HepG2 (cell line): ENCODE results near the gene KCTD16. TPM values are rescaled to one million over a fixed set of nuclear protein-coding genes. Genes with fewer than 3 reads are reported as not detected.

Source experiments
- ATAC-seq: fragments of 200-7000 bp; cut with Tn5 transposase; 3 replicates; pipeline ENCODE4 v1.9.1; 2020; ENCODE audit warnings: mild to moderate bottlenecking, moderate library complexity
- BruUV-seq: library from RNA; stranded (reverse); fragments of 400-500 nt; replicated peaks from 2 replicates; lab custom pipeline; 2021; lab: Mats Ljungman, UMichigan
- CTCF ChIA-PET: fragments of 300-600 bp; formaldehyde crosslinking; extraction: SDS; loops from one replicate; lab custom pipeline; 2021; ENCODE audit warnings: low total read pairs, inconsistent platforms, low intra/inter-chr PET ratio; lab: Yijun Ruan, JAX
- POLR2A ChIA-PET: fragments of 350-600 bp; sonication (Branson Sonifier 250); formaldehyde crosslinking; loops from one replicate; lab custom pipeline; 2020; ENCODE audit warnings: antibody characterized with exemption, inconsistent platforms; lab: Yijun Ruan, JAX
- DNase-seq: peaks from one replicate; pipeline ENCODE4 v3.0.0-alpha.2; 2015; ENCODE audit warnings: low spot score
- FAIRE-seq: peaks from 3 replicates; lab custom pipeline; 2011; peaks lifted over from hg19 to GRCh38; lab: Jason Lieb, UNC
- H2AFZ ChIP-seq: one replicate; pipeline ENCODE4 v1.6.1; 2011; ENCODE audit warnings: low read length, inconsistent platforms
- H3K27ac ChIP-seq: fragments of 300-600 bp; 3 replicates; pipeline ENCODE4 v1.8.0; 2011; ENCODE audit warnings: mixed run types, mild to moderate bottlenecking, mixed read lengths, low read length, inconsistent platforms; ENCODE audit not compliant: insufficient read depth; ENCODE audit errors: extremely low read length
- H3K27me3 ChIP-seq, 2 experiments: fragments of 200-600 bp in 1 of 2; 2 replicates in 1 of 2; 3 replicates in 1 of 2; pipeline versions ENCODE4 v1.6.0 to v1.8.0; 2011; ENCODE audit warnings: low read length in 2 of 2, mild to moderate bottlenecking in 2 of 2, moderate library complexity in 2 of 2, inconsistent platforms in 1 of 2; ENCODE audit not compliant: insufficient read depth in 2 of 2, control insufficient read depth in 1 of 2
- H3K36me3 ChIP-seq, 2 experiments: fragments of 200-600 bp in 1 of 2; replicated peaks in 1 of 2; 2 replicates in 1 of 2; 3 replicates in 1 of 2; pipeline versions ENCODE4 v1.5.1 to v1.8.0; 2011; ENCODE audit warnings: low read length in 2 of 2, inconsistent platforms in 1 of 2; ENCODE audit not compliant: insufficient read depth in 2 of 2, control insufficient read depth in 1 of 2
- H3K4me1 ChIP-seq: 2 replicates; pipeline ENCODE4 v1.5.1; 2012; ENCODE audit warnings: low read length, inconsistent platforms; ENCODE audit not compliant: insufficient read depth
- H3K4me2 ChIP-seq: 2 replicates; pipeline ENCODE4 v1.6.0; 2011; ENCODE audit warnings: low read depth, low read length, inconsistent platforms
- H3K4me3 ChIP-seq, 3 experiments: fragments of 200-600 bp in 1 of 3; sonication (generic), shearing (Covaris generic) in 1 of 3; replicated peaks in 1 of 3; 2 replicates each; pipeline ENCODE4 v1.5.1; 2011 to 2016; ENCODE audit warnings: low read length in 3 of 3, inconsistent platforms in 2 of 3, low read depth in 2 of 3, mild to moderate bottlenecking in 2 of 3, control low read depth in 1 of 3, mixed read lengths in 1 of 3; ENCODE audit not compliant: insufficient read depth in 1 of 3
- H3K79me2 ChIP-seq: one replicate; pipeline ENCODE4 v1.6.1; 2011; ENCODE audit warnings: low read length, inconsistent platforms; ENCODE audit not compliant: insufficient read depth
- H3K9ac ChIP-seq: 2 replicates; pipeline ENCODE4 v1.6.0; 2011; ENCODE audit warnings: mild to moderate bottlenecking, low read depth, low read length, inconsistent platforms; ENCODE audit not compliant: insufficient read depth
- H3K9me3 ChIP-seq: 2 replicates; pipeline ENCODE4 v1.5.1; 2012; ENCODE audit warnings: mild to moderate bottlenecking, low read length
- H4K20me1 ChIP-seq: 2 replicates; pipeline ENCODE4 v1.6.0; 2011; ENCODE audit warnings: inconsistent platforms, mild to moderate bottlenecking, low read length, moderate library complexity; ENCODE audit not compliant: insufficient read depth
- EP300 ChIP-seq, 3 experiments: sonication (generic) in 1 of 3; formaldehyde crosslinking in 1 of 3; IDR thresholded peaks; 2 replicates each; pipeline versions ENCODE4 v1.5.1 to v1.6.1; 2011 to 2020; ENCODE audit warnings: low read depth in 2 of 3, low read length in 2 of 3, borderline replicate concordance in 1 of 3, improper control_type of control experiment in 1 of 3, mild to moderate bottlenecking in 1 of 3, missing genetic modification reagents in 1 of 3, moderate library complexity in 1 of 3
- HNF4G ChIP-seq, 2 experiments: sonication (generic) in 1 of 2; formaldehyde crosslinking in 1 of 2; IDR thresholded peaks; 2 replicates each; pipeline versions ENCODE4 v1.4.0 to v1.6.1; 2011 to 2020; ENCODE audit warnings: borderline replicate concordance in 2 of 2, low read depth in 2 of 2, mild to moderate bottlenecking in 2 of 2, low read length in 1 of 2, missing genetic modification reagents in 1 of 2, moderate library complexity in 1 of 2
- MLXIP ChIP-seq: sonication (generic); formaldehyde crosslinking; IDR thresholded peaks from 2 replicates; pipeline ENCODE4 v1.9.0; 2021; ENCODE audit warnings: missing genetic modification reagents, borderline replicate concordance
- SP1 ChIP-seq, 2 experiments: fragments of 450-650 bp in 1 of 2; sonication (generic) in 1 of 2; formaldehyde crosslinking in 1 of 2; IDR thresholded peaks; 2 replicates each; pipeline versions ENCODE4 v1.4.0 to v1.6.1; 2016 to 2020; ENCODE audit warnings: missing genetic modification reagents in 1 of 2
- TAF15 ChIP-seq: fragments of 200-400 bp; formaldehyde crosslinking; IDR thresholded peaks from one replicate; pipeline ENCODE4 v1.6.1; 2018; ENCODE audit warnings: mild to moderate bottlenecking, low read depth, low read length; ENCODE audit not compliant: poor library complexity, severe bottlenecking
- THAP8 ChIP-seq: sonication (generic); formaldehyde crosslinking; IDR thresholded peaks from 2 replicates; pipeline ENCODE4 v1.5.1; 2020; ENCODE audit warnings: missing genetic modification reagents, mild to moderate bottlenecking, borderline replicate concordance
- TRAFD1 ChIP-seq: sonication (generic); formaldehyde crosslinking; IDR thresholded peaks from 2 replicates; pipeline ENCODE4 v1.5.1; 2020; ENCODE audit warnings: missing genetic modification reagents, mild to moderate bottlenecking, borderline replicate concordance
- ZNF512 ChIP-seq: sonication (generic); formaldehyde crosslinking; IDR thresholded peaks from 2 replicates; pipeline ENCODE4 v1.4.0; 2020; ENCODE audit warnings: mild to moderate bottlenecking, missing genetic modification reagents
- ZNF512B ChIP-seq: sonication (generic); formaldehyde crosslinking; IDR thresholded peaks from 2 replicates; pipeline ENCODE4 v1.5.1; 2020; ENCODE audit warnings: missing genetic modification reagents, mild to moderate bottlenecking, borderline replicate concordance
- ZNF550 ChIP-seq: sonication (generic); formaldehyde crosslinking; IDR thresholded peaks from 2 replicates; pipeline ENCODE4 v1.4.0; 2020; ENCODE audit warnings: mild to moderate bottlenecking, missing genetic modification reagents, borderline replicate concordance
- ZNF792 ChIP-seq: IDR thresholded peaks from 2 replicates; pipeline ENCODE4 v1.6.1; 2016
- WGBS: methylation state at CpG from one replicate; pipeline ENCODE4 v1.1.6; 2017; ENCODE audit warnings: low lambda C conversion rate; 5-methylcytosine and 5-hydroxymethylcytosine counted together
- in situ Hi-C: cut with HindIII; loops from 2 replicates; pipeline ENCODE4 v1.10.0; 2017; ENCODE audit warnings: low pct_unique_long_range_greater_than_20kb; ENCODE audit not compliant: extremely low pct_ligation_motif_present
- intact Hi-C: fragments of 100-400 bp; cut with micrococcal nuclease; formaldehyde crosslinking; loops from one replicate; pipeline ENCODE4 v1.10.0; 2022; ENCODE audit not compliant: unreplicated experiment
- polyA plus RNA-seq, 8 experiments: library from polyadenylated mRNA; depleted of rRNA in 3 of 8; stranded (reverse) in 7 of 8; unstranded in 1 of 8; fragments of >200 nt; fragmentation: Illumina TruSeq in 4 of 8; extraction: Trizol in 4 of 8; gene quantifications; 2 replicates each; pipeline versions ENCODE4 v1.2.1 to v1.2.3, GENCODE V29; 2011 to 2016; ENCODE audit warnings: low read depth in 4 of 8, missing spikeins in 1 of 8, mixed read lengths in 1 of 8; ENCODE audit not compliant: insufficient read depth in 1 of 8
- total RNA-seq, 5 experiments: library from RNA; depleted of rRNA; stranded (reverse); fragments of >200 nt; fragmentation: Illumina TruSeq; extraction: Trizol; gene quantifications; 2 replicates each; pipeline ENCODE4 v1.2.3, GENCODE V29; 2016; ENCODE audit warnings: low read depth in 1 of 5

Gene KCTD16
- total and polyA plus RNA-seq, 2 of the 13 experiments (the other 11 are each of a cell fraction or from before 2014, with no cell fraction given) = 0.02 to 0.09 TPM

- no peak for TF ChIP-seq TRAFD1 (CRISPR knock-in tag)
- no peak for TF ChIP-seq MLXIP
- no peak for TF ChIP-seq TAF15
- TF ChIP-seq EP300 (IDR thresholded peaks at IDR 0.05; ENCODE audit: low read depth in 2 of 2, low read length in 2 of 2) = no peak
- TF ChIP-seq EP300 (CRISPR knock-in tag; IDR thresholded peaks at IDR 0.05; ENCODE audit: borderline replicate concordance) = no peak
- no peak for TF ChIP-seq HNF4G (IDR thresholded peaks at IDR 0.05; ENCODE audit: borderline replicate concordance, low read depth, low read length)
- no peak for TF ChIP-seq HNF4G (CRISPR knock-in tag; IDR thresholded peaks at IDR 0.05; ENCODE audit: borderline replicate concordance, low read depth)
- TF ChIP-seq ZNF792 (CRISPR knock-in tag) = no peak
Measured at GRCh38 chr5:144468571-144468970, 297.9 kb downstream of the KCTD16 start (continued).

- WGBS = 29% methylated on average over 4 of the region's 4 CpGs
- Histone ChIP-seq H4K20me1 (no peaks in the 10 kb centered on the region), H3K4me3 (no peak overlapping the region), H3K9me3 (no peaks in the 10 kb centered on the region), H3K9ac (no peak overlapping the region), H3K27ac (no peak overlapping the region), H3K27me3 (no peaks in the 10 kb centered on the region), H3K4me1 (no peaks in the 10 kb centered on the region), H3K4me2 (no peak overlapping the region), H3K36me3 (no peaks in the 10 kb centered on the region), H2AFZ (no peak overlapping the region), H3K79me2 (no peaks in the 10 kb centered on the region)
- in situ Hi-C loops (no loop called here), intact Hi-C loops (loop anchor here (5.0 kb wide), 1 partner anchor 768 kb away; no protein-coding TSS in a partner anchor)
- no TSS peak for BruUV-seq
- ATAC-seq (no peak), FAIRE-seq (no peak), DNase-seq (no peak)
- CTCF ChIA-PET = no interaction called here
- POLR2A ChIA-PET = no interaction called here
- TF ChIP-seq SP1 (IDR thresholded peaks at IDR 0.05) = no peak
- TF ChIP-seq SP1 (CRISPR knock-in tag; IDR thresholded peaks at IDR 0.05) = no peak
- TF ChIP-seq ZNF512 = no peak
- no peak for TF ChIP-seq ZNF550 (CRISPR knock-in tag)
- TF ChIP-seq THAP8 = no peak
- TF ChIP-seq ZNF512B (CRISPR knock-in tag) = no peak
Measured at GRCh38 chr5:144469106-144469505, 298.4 kb downstream of the KCTD16 start.
